Measurements from ENCODE around the gene LIPM.

Gene LIPM

DNA sequence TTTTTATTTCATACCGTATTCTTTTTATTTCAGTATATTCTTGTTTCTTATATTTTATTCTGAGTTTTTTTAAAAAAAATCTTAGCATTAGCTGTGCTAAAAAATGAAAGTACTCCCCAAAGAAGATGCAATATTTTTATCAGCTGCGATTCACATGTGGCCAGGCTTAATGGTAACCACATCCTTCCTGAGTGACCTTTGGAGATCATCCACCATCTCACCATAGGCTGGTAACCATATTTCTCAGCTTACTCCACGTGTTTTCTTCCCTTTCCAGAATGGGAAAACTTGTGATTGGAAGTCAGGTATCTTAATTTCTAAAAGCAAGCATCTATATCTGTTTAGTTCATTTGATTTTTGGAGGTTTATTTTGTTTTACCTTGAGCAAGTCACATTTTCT is 18.8 kb upstream of the LIPM start:
- Histone ChIP-seq H3K4me3 (replicated peaks; ENCODE audit: insufficient read depth, low read length) (no peak overlapping the region), H3K27me3 (ENCODE audit: insufficient read depth, poor library complexity, severe bottlenecking) (peaks cover 2% of the 10 kb centered on the region), H3K27ac (replicated peaks) (no peak overlapping the region)
- no peak for TF ChIP-seq SPI1 (IDR thresholded peaks at IDR 0.05; ENCODE audit: borderline replicate concordance, low read depth)
- no peak for DNase-seq (ENCODE audit: low read depth in 1 of 2, low spot score in 1 of 2)

GRCh38 chr10:88786032-88786770 is 16.3 kb upstream of the LIPM start:
- peaks cover 2% of the 10 kb centered on the region for H3K27me3 ChIP-seq (ENCODE audit: insufficient read depth, poor library complexity, severe bottlenecking)
- no peak for TF ChIP-seq SPI1 (IDR thresholded peaks at IDR 0.05; ENCODE audit: borderline replicate concordance, low read depth)
- no peak for TF ChIP-seq POLR2AphosphoS5 (IDR thresholded peaks at IDR 0.05; ENCODE audit: low read depth)
- no peak for TF ChIP-seq CTCF (IDR thresholded peaks at IDR 0.05; ENCODE audit: insufficient read depth, low read length)
- no peak for TF ChIP-seq GABPA (IDR thresholded peaks at IDR 0.05; ENCODE audit: low read depth)
- TF ChIP-seq, protein P1, sequence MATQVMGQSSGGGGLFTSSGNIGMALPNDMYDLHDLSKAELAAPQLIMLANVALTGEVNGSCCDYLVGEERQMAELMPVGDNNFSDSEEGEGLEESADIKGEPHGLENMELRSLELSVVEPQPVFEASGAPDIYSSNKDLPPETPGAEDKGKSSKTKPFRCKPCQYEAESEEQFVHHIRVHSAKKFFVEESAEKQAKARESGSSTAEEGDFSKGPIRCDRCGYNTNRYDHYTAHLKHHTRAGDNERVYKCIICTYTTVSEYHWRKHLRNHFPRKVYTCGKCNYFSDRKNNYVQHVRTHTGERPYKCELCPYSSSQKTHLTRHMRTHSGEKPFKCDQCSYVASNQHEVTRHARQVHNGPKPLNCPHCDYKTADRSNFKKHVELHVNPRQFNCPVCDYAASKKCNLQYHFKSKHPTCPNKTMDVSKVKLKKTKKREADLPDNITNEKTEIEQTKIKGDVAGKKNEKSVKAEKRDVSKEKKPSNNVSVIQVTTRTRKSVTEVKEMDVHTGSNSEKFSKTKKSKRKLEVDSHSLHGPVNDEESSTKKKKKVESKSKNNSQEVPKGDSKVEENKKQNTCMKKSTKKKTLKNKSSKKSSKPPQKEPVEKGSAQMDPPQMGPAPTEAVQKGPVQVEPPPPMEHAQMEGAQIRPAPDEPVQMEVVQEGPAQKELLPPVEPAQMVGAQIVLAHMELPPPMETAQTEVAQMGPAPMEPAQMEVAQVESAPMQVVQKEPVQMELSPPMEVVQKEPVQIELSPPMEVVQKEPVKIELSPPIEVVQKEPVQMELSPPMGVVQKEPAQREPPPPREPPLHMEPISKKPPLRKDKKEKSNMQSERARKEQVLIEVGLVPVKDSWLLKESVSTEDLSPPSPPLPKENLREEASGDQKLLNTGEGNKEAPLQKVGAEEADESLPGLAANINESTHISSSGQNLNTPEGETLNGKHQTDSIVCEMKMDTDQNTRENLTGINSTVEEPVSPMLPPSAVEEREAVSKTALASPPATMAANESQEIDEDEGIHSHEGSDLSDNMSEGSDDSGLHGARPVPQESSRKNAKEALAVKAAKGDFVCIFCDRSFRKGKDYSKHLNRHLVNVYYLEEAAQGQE (IDR thresholded peaks at IDR 0.05; ENCODE audit: insufficient replicate concordance, low read depth) = no peak
- H3K4me3 ChIP-seq (replicated peaks; ENCODE audit: insufficient read depth, low read length) = no peak overlapping the region
- no peak for DNase-seq (ENCODE audit: low read depth in 1 of 2, low spot score in 1 of 2)
- H3K27ac ChIP-seq (replicated peaks) = no peak overlapping the region

DNA sequence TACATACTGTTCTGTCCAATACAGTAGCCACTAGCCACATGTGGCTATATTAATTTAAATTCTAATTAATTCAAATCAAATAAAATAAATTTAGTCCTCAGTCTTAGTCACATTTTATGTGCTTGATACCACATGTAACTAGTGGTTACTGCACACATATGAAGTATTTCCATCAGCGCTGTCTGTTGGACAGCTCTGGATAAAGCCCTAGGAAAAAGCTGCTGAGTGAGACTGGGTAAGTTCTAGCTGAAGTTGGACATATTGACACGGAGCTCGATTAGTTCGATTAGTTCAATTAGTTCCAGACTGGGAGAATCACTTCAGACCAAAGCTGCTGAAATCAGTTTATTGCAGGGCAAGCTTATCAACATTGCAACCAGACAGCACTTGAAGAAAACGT is 15.1 kb upstream of the LIPM start:
- Histone ChIP-seq H3K27ac (replicated peaks) (no peak overlapping the region), H3K27me3 (ENCODE audit: insufficient read depth, poor library complexity, severe bottlenecking) (no peaks in the 10 kb centered on the region), H3K4me3 (replicated peaks; ENCODE audit: insufficient read depth, low read length) (no peak overlapping the region)
- no peak for DNase-seq (ENCODE audit: low read depth in 1 of 2, low spot score in 1 of 2)
- no peak for TF ChIP-seq POLR2AphosphoS5 (IDR thresholded peaks at IDR 0.05; ENCODE audit: low read depth)
- TF ChIP-seq, protein P1 (IDR thresholded peaks at IDR 0.05; ENCODE audit: insufficient replicate concordance, low read depth) = no peak
- no peak for TF ChIP-seq GABPA (IDR thresholded peaks at IDR 0.05; ENCODE audit: low read depth)
- no peak for TF ChIP-seq CTCF (IDR thresholded peaks at IDR 0.05; ENCODE audit: insufficient read depth, low read length)
- no peak for TF ChIP-seq SPI1 (IDR thresholded peaks at IDR 0.05; ENCODE audit: borderline replicate concordance, low read depth)

DNA sequence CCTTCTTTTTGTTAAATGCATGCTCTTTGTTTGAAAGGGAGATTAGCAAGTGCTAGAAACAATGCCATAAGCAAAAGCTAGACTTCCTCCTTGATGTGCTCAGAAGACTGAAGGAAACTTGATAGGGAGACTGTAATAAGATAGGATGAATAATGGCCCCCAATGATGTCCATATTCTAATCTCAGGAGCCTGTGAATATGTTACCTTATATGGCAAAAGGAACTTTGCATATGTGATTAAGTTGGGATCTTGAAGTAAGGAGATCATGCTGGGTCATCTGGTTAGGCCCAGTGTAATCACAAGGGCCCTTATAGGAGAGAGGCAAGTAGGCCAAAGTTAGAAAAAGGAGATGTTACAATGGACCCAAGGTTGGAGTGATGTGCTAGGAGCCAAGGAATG is 13.6 kb upstream of the LIPM start:
- no peak for TF ChIP-seq GABPA (IDR thresholded peaks at IDR 0.05; ENCODE audit: low read depth)
- TF ChIP-seq SPI1 (IDR thresholded peaks at IDR 0.05; ENCODE audit: borderline replicate concordance, low read depth) = no peak
- TF ChIP-seq, protein P1 (IDR thresholded peaks at IDR 0.05; ENCODE audit: insufficient replicate concordance, low read depth) = no peak
- no peak for TF ChIP-seq CTCF (IDR thresholded peaks at IDR 0.05; ENCODE audit: insufficient read depth, low read length)
- no peak for TF ChIP-seq POLR2AphosphoS5 (IDR thresholded peaks at IDR 0.05; ENCODE audit: low read depth)
- Histone ChIP-seq H3K4me3 (replicated peaks; ENCODE audit: insufficient read depth, low read length) (no peak overlapping the region), H3K27me3 (ENCODE audit: insufficient read depth, poor library complexity, severe bottlenecking) (peaks cover 3% of the 10 kb centered on the region), H3K27ac (replicated peaks) (no peak overlapping the region)
- no peak for DNase-seq (ENCODE audit: low read depth in 1 of 2, low spot score in 1 of 2)
